Esophagus muscularis mucosa (tissue), 3 donors: ENCODE results near the gene COX7A2.

ENCODE experiments used
- CTCF ChIP-seq, 3 experiments: fragments of 200-600 bp in 2 of 3; fragments of 450-650 bp in 1 of 3; sonication (generic) in 2 of 3; IDR thresholded peaks; one replicate each; pipeline ENCODE4 v1.5.1; 2017 to 2019; ENCODE audit warnings: antibody characterized with exemption in 3 of 3, mild to moderate bottlenecking in 2 of 3, moderate library complexity in 1 of 3
- POLR2A ChIP-seq: fragments of 450-650 bp; IDR thresholded peaks from one replicate; pipeline ENCODE4 v1.6.1; 2017; ENCODE audit warnings: antibody characterized with exemption, moderate library complexity, mild to moderate bottlenecking, low read depth
- POLR2AphosphoS5 ChIP-seq, 2 donors: sonication (generic); formaldehyde crosslinking; IDR thresholded peaks; one replicate each; pipeline ENCODE4 v1.6.1; 2017; ENCODE audit warnings: antibody characterized with exemption in 2 of 2

- TF ChIP-seq CTCF (IDR thresholded peaks at IDR 0.05) (peak; percentile 87 to 89 (median 88)), POLR2A (no peak), POLR2AphosphoS5 (IDR thresholded peaks at IDR 0.05) (peak in 1 of 2 donors; percentile 47)
Observed at GRCh38 chr6:75208298-75209183, 35.1 kb downstream of the COX7A2 start.
